CD4-positive, alpha-beta T cell treated with Interleukin-2 at 100 ng/mL for 4 hours (primary cell): Measurements from ENCODE around the gene POLR2J.
"Not testable (repeated sequence)": the region's sequence is repeated elsewhere in the genome, so short reads cannot be mapped to it uniquely, and the experiment has no call there.

ENCODE experiments used
- DNase-seq: peaks from one replicate; pipeline ENCODE4 v3.0.0-alpha.2; 2020; ENCODE audit warnings: low spot score

Gene POLR2J

DNA sequence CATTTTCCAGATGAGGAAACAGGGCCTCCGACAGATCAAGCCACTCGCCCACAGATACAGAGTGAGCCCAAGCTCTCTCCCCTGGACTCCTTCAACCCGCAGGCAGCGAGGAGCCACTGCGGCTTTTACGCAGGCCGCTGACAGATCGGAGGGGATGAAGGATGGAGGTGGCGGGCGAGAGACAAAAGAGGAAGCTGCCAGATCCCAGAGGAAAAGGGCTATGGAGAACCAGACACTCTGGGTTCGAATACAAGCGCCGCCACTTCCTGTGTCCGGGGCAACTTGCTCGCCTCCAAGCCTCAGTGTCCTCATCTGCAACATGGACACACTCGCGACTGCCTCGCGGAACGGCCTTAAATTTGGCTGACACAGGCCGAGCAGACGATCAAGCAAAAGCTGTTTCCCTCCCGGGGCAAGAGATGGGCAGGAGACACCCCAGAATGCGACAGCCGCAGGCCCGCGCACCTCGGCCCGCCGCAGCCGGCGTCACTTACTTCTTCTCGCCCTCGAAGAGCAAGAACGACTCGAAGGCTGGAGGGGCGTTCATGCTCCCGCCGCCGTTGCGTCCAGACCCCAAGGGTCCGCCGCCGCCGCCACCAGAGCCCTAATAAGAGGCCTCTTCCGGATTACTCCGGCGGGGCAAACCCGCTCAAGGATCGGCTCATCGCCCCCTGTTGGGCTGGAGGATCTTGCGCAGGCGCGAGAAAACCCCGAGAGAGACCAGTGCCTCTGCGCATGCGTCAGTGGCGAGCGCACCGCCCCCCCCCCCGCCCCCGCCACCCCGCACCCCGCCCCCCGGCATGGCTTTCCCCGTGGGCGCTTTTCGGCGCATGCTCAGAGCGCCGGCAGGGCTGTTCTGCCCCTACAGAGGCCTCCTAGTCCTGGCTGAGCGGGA lies at the start of gene POLR2J:
TSS of gene POLR2J (minus strand) at position 609 of the 895 bp plus-strand sequence. CDS start at position 547, 62 bp downstream.
- peak; percentile 96 for DNase-seq

DNA sequence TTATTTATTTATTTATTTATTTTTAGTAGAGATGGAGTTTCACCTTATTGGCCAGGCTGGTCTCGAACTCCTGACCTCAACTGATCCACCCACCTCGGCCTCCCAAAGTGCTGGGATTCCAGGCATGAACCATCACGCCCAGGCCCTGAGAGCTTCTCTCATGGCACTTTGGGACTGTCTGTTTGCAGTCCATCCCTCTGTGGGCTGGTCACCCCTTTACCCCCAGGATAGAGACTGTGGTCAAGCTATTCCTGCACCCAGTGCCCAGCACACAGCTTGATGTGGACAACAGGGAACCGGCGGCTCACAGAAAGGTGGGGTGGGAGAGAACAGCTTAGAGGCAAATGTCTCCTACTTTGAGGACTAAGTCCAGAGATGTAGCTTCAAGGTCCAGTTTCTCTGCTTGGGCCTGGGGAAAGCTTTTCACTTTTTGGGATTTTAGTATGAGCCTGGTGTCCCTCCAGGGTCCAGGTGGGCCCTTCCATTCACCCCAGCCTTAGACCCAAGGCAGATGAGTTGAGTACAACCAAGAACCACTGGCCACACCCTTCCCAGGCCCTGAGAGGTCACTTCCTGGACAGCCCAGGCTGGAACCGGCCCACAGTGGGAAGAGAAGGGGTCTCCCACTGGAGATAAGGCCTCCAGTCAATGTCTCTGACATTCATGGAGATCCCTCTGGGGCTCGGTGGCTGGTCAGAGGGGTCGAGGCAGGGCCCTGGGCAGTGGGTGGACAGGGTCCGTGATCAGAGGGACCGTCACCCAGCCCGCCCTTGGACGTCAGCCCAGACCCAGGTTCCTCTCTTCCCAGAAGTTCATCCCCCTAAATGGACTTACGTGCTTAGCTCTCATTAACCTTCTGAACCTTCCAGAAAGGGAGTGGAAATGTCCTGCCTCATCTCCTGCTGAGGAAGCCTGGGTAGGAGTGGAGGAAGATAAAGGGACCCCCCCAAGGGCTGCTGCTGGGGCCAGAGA lies 49.4 kb upstream of the POLR2J start:
- not testable (repeated sequence) for DNase-seq

DNA sequence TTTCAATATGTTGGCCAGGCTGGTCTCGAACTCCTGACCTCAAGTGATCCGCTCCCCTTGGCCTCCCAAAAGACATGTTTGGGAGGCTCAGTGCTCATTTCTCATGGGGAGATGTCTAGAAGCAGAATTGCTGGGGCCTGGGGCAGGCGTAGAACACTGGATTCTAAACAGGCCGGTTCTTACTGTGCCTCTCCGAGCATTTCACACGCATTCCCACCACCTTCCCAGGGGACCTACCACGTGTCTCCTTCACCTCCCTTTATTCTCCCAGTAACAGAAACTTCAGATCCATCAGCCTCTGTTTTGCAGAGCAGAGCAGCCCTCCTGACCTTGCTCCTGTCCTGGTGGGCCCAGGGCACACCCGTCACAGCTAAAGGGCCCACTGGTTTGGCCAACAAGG lies 48.5 kb upstream of the POLR2J start:
- DNase-seq, result not testable (repeated sequence)

DNA sequence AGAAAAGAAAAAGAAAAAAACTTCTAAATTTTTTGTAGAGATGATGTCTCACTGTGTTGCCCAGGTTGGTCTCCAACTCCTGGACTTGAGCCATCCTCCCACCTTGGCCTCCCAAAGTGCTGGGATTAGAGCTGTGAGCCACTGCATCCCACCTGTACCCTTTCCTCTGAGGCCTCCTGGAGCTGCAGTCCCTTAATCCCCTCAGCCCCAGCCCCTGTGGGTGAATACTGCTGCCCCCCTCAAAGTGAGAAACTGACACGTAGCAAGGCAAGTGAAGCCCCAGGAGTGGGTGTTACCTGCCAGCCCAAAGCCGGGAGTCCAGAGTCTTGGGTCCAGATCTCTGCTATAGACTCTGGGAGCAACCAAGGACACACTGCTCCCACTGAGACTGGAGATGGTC lies 46.1 kb upstream of the POLR2J start:
- DNase-seq, result not testable (repeated sequence)

DNA sequence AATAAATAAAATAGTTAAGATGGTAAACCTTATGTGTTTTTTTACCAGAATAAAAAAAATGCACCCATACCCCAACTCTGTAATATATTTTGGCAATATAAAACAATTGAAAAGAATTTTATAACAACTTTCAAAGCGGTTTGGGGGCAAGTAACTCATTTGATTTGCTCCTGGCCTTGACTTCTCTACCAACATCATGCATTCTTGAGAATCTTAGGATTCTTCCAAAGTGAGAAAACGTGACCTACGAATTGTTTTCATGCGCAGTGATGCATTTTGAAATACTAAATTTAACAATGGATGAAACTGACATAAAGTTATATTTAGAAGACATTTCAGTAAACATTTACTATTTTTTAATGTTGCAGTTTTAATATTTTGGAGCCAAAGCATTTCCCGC lies 42.1 kb upstream of the POLR2J start:
- DNase-seq, result not testable (repeated sequence)

DNA sequence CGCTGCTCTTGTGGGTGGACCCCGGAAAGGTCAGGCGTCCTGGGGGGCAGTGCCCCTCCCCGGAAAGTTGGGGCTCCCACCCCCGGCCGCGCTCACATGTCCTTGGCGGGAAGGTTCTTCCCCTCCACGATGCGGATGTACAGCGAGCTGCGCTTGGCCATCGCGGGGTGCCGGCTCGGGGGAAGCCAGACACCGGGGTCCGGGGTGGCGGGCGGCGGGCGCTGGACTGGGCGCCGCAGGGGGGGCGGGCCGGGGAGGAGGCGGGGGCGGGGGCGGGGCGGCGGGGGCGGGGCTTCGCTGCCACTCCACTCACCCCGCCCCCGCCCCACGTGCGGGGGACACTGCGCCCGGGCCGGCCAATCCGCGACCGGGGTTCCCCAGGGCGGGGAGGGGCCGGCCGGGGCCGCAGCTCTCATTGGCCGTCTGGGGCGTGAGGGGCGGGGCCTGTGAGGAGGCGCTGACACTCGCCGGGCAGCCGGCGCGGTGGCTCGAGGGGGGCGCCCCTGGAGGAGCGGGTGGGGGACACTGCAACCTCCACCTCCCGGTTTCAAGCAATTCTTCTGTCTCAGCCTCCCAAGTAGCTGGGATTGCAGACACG lies 38.9 kb upstream of the POLR2J start, which contains the start of gene RASA4B:
TSS of gene RASA4B (minus strand) at position 228 of the 598 bp plus-strand sequence. CDS start at position 161, 67 bp downstream.
- DNase-seq, result not testable (repeated sequence)

DNA sequence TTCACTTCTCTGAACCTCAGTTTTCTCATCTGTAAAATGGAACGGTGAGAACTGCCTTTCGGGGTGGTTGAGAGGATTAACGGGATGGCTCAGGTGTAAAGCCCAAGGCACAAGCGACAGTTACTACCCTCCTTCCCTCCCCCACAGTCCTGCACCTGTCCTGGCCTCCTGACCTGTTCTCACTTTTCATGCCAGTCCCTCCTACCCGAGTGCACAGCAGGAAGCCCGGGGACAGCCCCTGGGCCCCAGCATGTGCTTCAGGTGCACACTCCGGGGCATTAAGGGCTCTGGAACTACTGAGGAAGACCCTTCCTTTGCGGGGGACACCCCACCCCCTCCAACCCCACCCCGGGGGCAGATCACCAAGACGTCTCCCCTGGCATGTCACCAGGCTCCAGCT lies 38.2 kb upstream of the POLR2J start:
- not testable (repeated sequence) for DNase-seq

DNA sequence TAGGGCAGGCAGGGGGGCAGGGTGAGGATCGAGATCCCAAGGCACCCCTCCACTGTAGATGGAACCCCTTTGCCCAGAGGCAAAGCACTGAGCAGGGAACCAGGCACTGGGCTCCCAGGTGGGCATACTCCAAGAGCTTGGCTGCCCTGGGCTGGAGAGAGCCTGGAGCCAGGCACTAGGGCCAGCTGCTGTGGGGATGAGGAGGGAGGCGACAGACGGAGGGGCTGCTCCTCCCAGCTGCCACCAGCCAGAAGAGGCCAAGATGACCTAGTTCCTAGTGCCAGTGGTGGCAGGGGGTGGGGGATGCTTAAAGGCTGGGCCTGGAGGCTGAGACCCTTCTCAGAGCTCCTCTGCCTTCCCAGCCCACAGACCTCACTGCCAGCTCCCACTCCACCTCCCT lies 37.2 kb upstream of the POLR2J start:
- not testable (repeated sequence) for DNase-seq

DNA sequence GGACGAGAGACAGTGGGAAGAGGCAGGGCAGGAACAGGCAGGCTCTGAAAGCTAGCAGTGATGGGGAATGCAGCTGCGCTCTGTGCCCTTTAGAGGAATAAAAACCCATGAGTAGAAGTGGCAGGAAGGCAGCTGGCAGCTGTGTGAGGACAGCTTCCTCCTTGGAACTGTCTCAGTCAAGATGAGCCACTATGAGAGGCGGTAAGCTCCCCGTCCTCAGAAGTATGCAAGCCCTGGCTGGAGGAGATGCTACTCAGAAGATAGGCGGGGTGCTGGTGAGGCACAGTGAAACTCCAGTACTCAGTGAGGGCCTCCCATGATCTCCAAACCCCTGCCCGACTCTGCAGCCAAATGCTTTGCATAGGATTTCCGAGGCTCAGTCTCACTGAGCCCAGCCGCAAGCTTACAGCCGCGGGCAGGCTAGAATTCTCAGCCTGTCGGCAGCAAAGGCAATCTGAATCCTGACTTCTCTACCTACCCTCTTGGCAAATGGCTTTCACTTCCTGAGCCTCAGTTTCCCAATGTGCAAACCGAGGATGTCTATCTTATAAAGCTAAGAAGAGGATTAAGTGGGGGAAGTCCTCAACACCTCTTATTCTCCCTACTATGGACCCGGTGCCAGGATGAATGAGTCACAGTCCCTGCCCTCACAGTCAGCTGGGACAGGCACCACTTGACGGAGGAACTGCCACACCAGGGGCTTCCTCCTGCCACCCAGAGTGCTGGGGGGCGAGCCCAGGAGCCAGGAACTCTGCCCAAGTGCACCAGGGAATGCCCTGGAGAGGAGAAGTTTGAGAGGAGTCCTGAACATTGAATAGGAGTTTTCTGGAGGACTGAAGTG lies 36.4 kb upstream of the POLR2J start:
- not testable (repeated sequence) for DNase-seq

DNA sequence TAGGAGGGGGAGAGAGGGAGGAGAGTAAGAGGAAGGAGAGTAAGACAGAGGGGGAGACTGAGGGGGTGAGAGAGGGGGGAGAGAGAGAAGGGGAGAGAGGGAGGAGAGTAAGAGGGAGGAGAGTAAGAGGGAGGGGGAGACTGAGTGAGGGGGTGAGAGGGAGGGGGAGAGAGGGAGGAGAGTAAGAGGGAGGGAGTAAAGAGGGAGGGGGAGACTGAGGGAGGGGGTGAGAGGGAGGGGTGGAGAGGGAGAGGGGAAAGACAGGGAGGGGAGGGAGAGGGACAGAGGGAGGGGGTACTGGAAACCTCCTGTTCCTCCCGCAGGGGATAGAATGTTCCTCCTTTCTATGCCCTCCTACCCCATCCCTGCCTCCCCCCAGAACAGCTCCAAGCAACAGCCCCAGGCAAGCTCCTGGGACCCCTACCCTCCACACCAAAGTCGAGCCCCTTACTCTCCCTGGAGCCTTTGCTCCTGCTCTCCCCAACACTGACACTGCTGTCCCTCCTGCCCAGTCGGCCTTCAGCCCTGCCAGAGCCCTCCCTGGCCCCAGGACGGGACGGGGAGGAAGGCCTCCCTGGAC lies 34.0 kb upstream of the POLR2J start:
- not testable (repeated sequence) for DNase-seq

DNA sequence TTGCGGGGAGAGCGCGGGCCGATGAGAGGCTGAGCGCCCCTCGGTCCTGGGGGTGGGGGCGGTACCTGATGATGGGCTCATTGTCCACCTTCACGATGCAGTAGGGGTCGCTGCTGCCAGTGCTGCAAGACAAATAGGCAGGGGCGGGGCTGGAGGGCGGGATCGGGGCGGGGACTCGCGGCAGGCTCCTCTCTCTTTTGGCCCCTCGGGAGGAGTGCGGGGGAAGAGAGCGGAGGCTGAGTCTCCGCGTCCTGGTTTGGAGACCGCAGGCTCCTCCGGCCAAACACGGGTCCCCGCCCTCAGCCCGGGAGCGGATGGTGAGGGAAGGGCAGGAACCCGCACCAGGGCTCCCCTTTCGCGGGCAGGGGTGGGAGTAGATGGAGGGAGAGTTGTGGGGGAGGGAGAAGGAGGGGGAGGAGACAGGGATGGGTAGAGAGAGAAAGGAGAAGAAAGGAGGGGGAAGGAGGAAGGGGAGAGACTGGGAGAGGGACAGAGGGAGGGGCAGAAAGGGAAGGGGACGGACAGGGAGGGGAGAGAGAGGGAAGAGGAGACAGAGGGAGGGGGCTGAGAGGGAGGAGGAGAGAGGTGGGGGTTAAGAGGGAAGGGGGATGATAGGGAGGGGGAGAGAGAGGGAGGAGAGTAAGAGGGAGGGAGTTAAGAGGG lies 33.3 kb upstream of the POLR2J start:
- not testable (repeated sequence) for DNase-seq

DNA sequence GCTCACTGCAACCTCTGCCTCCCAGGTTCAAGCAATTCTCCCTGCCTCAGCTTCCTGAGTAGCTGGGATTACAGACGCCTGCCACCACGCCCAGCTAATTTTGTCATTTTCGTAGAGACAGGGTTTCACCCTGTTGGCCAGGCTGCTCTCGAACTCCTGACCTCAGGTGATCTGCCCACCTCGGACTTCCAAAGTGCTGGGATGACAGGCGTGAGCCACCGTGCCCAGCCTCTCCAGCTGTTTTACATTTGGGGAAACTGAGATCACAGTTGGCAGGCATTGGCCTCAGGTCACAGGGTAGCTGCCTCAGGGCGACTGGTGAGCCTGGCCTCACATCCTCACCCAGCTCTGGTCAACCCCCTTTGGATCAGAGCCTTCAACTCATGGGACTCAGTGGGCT lies 31.9 kb upstream of the POLR2J start:
- not testable (repeated sequence) for DNase-seq

DNA sequence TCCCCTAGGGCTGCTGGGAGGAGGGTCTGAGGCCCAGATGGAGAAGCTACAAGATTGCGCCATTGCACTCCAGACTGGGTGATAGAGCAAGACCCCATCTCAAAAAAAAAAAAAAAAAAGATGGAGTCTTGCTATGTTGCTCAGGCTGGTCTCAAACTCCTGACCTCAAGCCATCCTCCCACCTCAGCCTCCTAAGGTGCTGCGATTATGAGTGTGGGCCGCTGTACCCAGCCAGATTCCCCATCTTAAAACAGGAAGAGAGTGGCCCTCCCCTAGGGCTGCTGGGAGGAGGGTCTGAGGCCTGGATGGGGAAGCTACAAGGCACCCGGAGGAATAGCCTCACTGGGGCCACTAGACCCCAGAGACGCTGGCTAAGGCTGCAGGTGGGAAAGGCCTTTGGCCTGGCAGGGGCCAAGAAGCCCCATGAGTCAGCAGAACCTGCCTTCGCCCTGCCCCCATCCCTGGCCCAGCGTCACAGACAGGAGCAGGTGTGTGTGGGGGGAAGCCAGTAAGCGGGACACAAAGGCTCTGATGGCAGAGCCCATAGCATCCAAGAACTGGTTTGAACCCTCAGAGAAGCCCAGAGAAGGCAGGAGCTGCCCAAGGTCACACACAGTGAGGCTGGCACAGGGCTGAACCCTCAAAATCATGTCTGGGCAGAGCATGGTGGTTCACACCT lies 28.8 kb upstream of the POLR2J start:
- DNase-seq, result not testable (repeated sequence)

DNA sequence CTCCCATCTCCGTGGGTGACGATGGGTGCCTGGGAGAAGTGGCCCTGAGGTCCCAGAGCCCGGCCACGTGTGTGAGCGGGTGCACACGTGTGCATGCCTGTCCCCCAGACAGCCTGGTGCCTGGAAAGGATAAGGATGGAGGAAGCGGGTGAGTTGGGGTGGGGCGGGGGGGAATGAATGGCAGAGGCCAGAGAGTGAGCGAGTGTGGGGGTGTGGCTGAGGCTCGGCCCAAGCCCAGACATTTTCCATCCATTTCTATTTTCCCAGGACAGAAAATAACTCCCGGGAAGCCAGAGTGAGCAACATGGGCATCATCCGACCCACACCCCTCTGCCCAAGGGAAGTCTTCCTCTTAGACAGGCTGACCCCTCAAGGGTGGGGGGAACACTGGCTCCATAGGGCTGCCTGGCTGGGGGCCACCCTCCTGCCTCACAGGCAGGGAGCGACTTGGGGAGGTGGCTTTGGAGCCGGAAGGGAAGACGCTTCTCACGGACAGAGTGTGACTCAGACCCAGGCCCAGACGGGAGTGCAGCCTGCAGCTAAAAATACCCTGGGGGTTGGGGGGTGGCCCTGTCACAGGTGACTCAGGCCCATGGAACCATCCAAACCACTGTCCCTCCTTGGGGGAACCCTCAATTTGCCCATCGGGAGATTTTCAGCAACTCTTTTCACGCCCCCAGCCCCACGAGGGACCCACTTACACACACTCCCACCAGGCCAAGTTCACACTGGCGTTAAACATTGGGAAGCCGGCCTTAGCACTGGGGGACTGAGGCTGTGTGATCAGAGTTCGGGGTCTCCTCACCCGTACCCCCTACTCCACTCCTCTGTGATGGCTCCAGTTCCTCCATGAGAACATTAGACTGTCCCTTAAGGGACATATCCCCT lies 26.8 kb upstream of the POLR2J start:
- not testable (repeated sequence) for DNase-seq

DNA sequence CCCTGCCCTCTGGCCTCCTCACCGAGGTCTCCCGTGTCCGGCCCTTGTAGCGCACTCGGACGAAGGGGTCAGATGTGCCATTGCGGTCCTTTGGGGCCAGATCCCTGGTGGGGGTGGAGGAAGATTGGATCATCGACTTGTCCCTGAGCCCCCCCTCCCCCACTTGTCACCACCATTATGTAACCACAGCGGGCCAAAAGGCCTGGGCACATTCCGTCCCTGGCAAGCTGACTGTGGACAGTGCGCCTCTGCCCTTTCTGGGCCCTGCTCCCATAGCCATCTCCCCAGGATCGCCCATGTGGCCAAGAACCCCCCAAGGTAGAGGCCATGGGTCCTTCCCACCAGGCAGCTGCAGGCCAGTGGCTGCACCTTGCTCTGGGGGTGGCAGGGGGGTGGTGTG lies 24.4 kb upstream of the POLR2J start:
- DNase-seq, result not testable (repeated sequence)

DNA sequence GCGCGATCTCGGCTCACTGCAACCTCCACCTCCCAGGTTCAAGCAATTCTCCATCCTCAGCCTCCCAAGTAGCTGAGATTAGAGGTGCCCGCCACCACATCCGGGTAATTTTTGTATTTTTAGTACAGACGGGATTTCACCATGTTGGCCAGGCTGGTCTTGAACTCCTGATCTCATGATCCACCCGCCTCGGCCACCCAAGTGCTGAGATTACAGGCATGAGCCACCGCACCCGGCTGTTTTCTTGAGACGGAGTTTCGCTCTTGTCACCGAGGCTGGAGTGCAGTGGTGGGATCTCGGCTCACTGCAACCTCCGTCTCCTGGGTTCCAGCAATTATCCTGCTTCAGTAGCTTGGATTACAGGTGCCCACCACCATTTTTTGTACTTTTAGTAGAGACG lies 19.6 kb upstream of the POLR2J start:
- DNase-seq, result not testable (repeated sequence)

DNA sequence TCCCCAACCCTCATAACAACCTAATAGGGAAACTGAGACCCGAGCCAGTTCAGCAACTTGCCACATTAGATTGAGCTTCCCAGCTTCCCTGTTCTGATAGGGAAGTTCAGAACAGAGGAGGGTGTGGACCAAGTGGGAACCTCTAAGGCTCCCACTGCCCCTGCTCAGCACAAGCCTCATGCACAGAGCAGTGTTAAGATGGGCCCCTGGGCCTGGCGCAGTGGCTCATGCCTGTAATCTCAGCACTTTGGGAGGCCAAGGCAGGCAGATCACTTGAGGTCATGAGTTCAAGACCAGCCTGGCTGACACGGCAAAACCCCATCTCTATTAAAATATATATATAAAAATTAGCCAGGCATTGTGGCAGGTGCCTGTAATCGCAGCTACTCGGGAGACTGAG lies 18.6 kb upstream of the POLR2J start:
- not testable (repeated sequence) for DNase-seq

DNA sequence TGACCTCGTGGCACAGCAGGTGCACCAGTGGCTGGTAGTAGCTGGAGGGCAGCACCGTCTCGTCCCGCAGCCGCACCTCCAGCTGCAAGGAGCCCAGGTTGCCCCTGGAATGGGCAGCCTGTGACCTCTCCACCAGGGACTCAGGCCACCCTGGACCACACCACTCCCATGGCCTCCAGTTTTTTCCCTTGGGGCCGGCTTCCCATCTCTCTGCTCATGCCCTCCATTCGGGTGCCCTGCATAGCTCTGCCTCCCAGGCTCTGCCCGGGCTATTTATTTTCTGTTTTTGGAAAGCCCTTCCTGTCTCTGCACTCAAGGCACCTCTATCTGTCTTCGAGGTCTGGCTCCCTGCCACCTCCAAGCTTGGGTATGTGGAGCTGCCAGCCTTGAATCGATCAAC lies 18.1 kb upstream of the POLR2J start:
- DNase-seq, result not testable (repeated sequence)
